Kidney capillary endothelial cell (primary cell): Measurements from ENCODE around the gene MED26.
A peak's percentile ranks its signal among the peaks of the same experiment; 100 is the strongest.
"Not testable (repeated sequence)": the region's sequence is repeated elsewhere in the genome, so short reads cannot be mapped to it uniquely, and the experiment has no call there.

ENCODE experiments used
- DNase-seq: peaks from one replicate; pipeline ENCODE4 v3.0.0-alpha.2; 2018; ENCODE audit warnings: low spot score

MED26 gene

GRCh38 chr19:16628183-16628983 is at the start of gene MED26:
Gene MED26, minus strand, starts transcription at chr19:16628204. Its CDS starts 261 bp downstream, at chr19:16627943.
- DNase-seq = peak; percentile 88

DNA sequence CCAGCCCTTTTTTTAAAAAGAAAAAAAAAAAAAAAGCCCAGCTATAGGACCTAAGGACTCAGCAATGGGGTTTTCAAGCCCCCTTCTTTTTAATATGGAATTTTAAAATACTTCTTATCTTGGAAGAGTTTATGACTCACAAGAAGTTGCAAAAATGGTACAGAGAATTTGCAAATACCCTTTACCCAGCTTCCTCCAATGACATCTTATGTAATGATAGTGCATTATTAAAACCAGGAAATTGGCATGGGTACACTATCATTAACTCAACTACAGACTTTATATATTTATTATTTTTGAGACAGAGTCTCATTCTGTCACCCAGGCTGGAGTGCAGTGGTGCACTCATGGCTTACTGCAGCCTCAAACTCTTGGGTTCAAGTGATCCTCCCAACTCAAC is 49.1 kb upstream of the MED26 start:
- DNase-seq = no peak

- DNase-seq = no peak
These were observed 48.2 kb upstream of the MED26 start for GRCh38 chr19:16676101-16676798.

DNA sequence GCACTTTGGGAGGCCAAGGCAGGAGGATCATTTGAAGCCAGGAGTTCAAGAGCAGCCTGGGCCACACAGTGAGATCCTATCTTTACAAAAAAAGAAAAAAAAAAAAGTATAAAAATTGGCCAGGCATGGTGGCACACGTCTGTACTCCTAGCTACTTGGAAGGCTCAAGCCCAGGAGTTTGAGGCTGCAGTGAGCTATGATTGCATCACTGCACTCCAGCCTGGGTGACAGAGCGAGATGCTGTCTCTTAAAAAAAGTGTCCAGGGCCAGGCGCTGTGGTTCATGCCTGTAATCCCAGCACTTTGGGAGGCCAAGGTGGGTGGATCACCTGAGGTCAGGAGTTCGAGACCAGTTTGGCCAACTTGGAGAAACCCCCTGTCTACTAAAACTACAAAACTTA is 45.8 kb upstream of the MED26 start:
- not testable (repeated sequence) for DNase-seq

DNA sequence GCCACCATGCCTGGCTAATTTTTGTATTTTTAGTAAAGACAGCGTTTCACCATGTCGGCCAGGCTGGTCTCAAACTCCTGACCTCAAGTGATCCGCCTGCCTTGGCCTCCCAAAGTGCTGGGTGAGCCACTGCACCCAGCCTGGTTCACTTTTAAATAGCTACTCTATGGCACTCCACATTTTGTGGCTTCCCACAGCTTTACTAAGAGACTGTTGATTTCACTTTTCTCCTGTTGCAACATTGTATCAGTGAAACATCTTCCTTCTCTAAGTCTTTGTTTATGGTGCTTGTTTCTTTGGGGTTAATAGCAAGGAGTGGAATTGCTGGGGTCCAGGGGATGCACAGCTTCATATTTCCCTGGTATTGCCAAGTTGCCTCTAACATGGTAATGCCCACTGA is 45.2 kb upstream of the MED26 start:
- no peak for DNase-seq

DNA sequence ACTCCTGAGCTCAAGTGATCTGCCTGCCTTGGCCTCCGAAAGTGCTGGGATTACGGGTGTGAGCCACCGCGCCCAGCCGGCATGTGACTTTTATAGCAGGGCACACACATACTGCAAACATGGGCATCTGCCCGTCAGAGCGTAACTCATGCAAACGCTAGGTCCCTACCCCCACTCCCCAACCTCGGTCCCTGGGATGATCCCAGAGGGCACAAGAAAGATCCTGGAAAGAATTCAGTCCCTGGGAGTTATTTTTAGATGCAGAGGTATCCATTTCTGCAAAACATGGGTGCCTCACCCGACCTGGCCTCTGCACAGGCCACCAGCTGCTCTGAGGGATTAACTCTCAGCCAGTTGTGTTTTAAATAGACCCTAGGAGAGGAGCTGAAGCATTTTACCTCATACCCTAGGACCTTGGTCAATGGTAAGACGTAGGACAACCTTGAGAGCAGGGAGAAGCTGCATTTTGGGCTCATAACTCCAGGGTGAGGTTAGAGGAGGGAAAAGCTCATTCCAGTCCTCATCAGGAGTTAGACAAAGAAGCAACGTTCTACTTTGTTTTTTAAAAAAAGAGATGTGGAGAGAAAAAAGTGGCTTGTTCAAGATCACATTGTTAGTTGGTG is 43.8 kb upstream of the MED26 start:
- no peak for DNase-seq

DNA sequence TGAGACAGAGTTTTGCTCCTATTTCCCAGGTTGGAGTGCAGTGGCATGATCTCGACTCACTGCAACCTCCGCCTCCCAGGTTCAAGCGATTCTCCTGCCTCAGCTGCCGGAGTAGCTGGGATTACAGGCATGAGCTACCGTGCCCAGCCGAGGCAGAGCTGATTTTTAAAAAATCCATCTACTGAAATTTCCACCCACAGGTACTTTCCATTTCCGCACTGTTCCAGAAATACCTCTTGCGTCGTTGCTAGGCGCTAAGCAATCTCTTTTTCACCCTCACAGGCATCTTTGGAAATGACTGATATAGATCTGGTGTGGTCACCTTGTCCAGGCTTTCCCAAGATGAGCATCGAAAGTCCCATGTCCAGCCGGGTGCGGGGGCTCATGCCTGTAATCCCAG is 42.3 kb upstream of the MED26 start:
- DNase-seq = no peak

DNA sequence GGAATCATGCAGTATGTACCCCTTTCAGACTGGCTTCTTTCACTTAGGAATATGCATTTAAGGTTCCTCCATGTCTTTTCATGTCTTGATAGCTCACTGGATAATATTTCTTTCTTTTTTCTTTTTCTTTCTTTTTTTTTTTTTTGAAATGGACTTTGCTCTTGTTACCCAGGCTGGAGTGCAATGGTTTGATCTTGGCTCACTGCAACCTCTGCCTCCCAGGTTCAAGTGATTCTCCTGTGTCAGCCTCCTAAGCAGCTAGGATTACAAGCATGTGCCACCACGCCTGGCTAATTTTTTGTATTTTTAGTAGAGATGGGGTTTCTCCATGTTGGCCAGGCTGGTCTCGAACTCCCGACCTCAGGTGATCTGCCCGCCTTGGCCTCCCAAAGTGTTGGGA is 40.7 kb upstream of the MED26 start:
- not testable (repeated sequence) for DNase-seq

DNA sequence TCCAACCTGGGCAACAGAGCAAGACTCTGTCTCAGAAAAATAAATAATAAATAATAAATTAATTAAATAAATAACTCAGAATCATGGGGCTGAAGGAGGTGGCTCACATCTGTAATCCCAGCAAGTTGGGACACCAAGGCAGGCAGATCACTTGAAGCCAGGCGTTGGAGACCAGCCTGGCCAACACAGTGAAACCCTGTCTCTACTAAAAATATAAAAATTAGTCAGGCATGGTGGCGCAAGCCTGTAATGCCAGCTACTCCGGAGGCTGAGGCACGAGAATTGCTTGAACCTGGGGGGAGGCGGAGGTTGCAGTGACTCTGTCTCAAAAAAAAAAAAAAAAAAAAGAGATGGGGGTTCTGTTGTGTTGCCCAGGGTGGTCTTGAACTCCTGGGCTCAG is 40.2 kb upstream of the MED26 start:
- no peak for DNase-seq

- no peak for DNase-seq
These were observed 33.6 kb upstream of the MED26 start for GRCh38 chr19:16661480-16662034.

GRCh38 chr19:16660763-16661479 is 32.9 kb upstream of the MED26 start, which contains the start of gene TMEM38A:
Gene TMEM38A, plus strand, starts transcription at chr19:16661139. Its CDS starts 79 bp downstream, at chr19:16661218.
- DNase-seq = no peak

GRCh38 chr19:16659832-16660708 is 32.1 kb upstream of the MED26 start, which contains the start of gene SMIM7:
Gene SMIM7, minus strand, starts transcription at chr19:16660144. Its CDS starts 34 bp downstream, at chr19:16660110.
- DNase-seq = peak; percentile 99

GRCh38 chr19:16659464-16659831 is 31.4 kb upstream of the MED26 start:
- DNase-seq = no peak

DNA sequence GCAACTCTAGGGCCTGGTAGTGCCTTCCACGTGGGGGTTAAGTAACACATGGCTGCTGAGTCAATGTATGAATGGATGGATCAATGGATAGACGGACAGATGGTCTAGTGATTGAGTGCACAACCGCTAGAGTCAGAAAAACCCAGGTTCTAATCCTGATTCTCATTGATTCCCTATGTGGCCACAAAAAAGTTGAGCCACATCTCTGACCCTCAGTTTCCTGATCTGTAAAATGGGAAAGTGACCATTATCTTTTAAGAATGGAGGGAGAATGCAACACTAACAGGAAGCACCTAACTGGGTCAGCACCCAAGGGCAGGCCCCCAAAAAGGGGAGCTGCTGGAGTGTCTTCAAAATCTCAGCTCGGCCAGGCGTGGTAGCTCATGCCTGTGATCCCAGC is 29.4 kb upstream of the MED26 start:
- no peak for DNase-seq

DNA sequence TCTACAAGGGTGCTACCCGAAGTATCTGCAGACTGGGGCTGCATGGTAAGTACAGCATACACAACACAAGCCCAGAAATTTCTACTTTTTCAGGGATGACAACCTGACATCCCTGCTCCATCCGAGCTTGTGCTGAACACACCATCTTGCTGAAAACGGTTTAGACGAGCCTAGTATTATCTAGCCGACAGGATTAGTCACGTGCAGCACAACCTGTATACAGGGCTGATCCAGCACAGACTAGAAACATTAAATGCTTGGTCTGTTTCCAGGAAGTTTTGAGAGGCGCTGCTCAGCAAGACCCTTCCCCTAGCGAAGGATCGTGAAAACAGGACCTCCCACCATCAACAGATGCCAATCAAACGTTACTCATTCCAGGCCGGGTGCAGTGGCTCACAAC is 27.7 kb upstream of the MED26 start:
- DNase-seq = no peak

GRCh38 chr19:16654627-16655026 is 26.6 kb upstream of the MED26 start:
- DNase-seq = no peak

DNA sequence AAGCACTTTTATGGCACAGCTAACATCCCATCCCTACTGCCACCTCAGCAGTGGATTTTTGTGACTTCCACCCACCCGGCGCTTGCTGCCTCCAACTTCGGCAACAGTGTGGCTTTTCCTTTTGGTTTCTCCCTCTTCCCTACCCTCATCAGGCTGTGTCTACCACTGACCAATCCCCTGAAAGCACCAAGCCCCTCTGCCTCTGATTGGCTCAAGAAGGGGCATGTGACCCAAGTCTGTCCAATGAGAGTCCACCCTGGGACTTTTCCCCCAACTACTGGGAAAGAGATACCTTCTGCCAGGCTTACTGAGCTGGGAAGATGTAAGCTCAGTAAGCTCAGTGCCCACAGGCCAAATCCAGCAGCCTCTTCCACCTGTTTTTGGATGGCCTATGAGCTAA is 26.1 kb upstream of the MED26 start:
- DNase-seq = no peak

GRCh38 chr19:16652854-16653253 is 24.9 kb upstream of the MED26 start:
- no peak for DNase-seq

GRCh38 chr19:16651421-16652188 is 23.6 kb upstream of the MED26 start:
- not testable (repeated sequence) for DNase-seq

- no peak for DNase-seq
These were observed 22.8 kb upstream of the MED26 start for GRCh38 chr19:16650821-16651220.
